ENCODE measurements around the gene CHST3.

- TF ChIP-seq ZNF274 (IDR thresholded peaks at IDR 0.05; ENCODE audit: low read depth, low read length) (no peak), SUZ12 (IDR thresholded peaks at IDR 0.05; ENCODE audit: extremely low read depth, insufficient read depth, insufficient read length) (no peak)
Measured at GRCh38 chr10:72030762-72031543, 66.8 kb downstream of the CHST3 start.
